A549 (cell line): ENCODE measurements around the gene PJVK. TPM values are rescaled to one million over a fixed set of nuclear protein-coding genes. Genes with fewer than 3 reads are reported as not detected.

Experiments used
- ATAC-seq, 2 experiments: fragments of 200-7000 bp in 1 of 2; fragments of >200 bp in 1 of 2; cut with Nextera tagmentation in 1 of 2; cut with Tn5 transposase in 1 of 2; 3 replicates each; pipeline versions ENCODE4 v1.8.0 to v1.9.1; 2018 to 2020; ENCODE audit warnings: mild to moderate bottlenecking in 1 of 2, moderate library complexity in 1 of 2
- CTCF ChIA-PET: fragments of 300-600 bp; sonication (Branson Sonifier 250); formaldehyde crosslinking; extraction: SDS; loops from one replicate; lab custom pipeline; 2021; ENCODE audit warnings: antibody characterized with exemption, inconsistent platforms; lab: Yijun Ruan, JAX
- POLR2A ChIA-PET: fragments of 350-600 bp; formaldehyde crosslinking; extraction: SDS; loops from one replicate; lab custom pipeline; 2021; ENCODE audit warnings: antibody characterized with exemption, inconsistent platforms; lab: Yijun Ruan, JAX
- DNase-seq, 2 experiments: peaks; one replicate each; pipeline versions ENCODE4 v3.0.0 to v3.0.0-alpha.2; 2011 to 2016; ENCODE audit warnings: low read depth in 1 of 2, low spot score in 1 of 2
- FAIRE-seq: peaks from 2 replicates; lab custom pipeline; 2011; peaks lifted over from hg19 to GRCh38; lab: Jason Lieb, UNC
- H3K27ac ChIP-seq, 2 experiments: fragments of >200 bp; sonication (Bioruptor Twin); formaldehyde crosslinking; 3 replicates each; pipeline ENCODE4 v1.5.1; 2016 to 2017
- H3K4me1 ChIP-seq: fragments of >200 bp; sonication (Bioruptor Twin); formaldehyde crosslinking; 3 replicates; pipeline ENCODE4 v1.6.1; 2016
- H3K4me2 ChIP-seq: fragments of >200 bp; sonication (Bioruptor Twin); formaldehyde crosslinking; 3 replicates; pipeline ENCODE4 v1.6.1; 2016
- H3K4me3 ChIP-seq: fragments of >200 bp; sonication (Bioruptor Twin); formaldehyde crosslinking; 3 replicates; pipeline ENCODE4 v1.5.1; 2016
- H3K9me3 ChIP-seq: fragments of >200 bp; sonication (Bioruptor Twin); formaldehyde crosslinking; 3 replicates; pipeline ENCODE4 v1.6.1; 2016
- ATOH8 ChIP-seq: fragments of 250-450 bp; sonication (Bioruptor Pico); IDR thresholded peaks from 2 replicates; pipeline ENCODE4 v1.5.0; 2020; ENCODE audit warnings: low read depth, mild to moderate bottlenecking, moderate library complexity
- BCL3 ChIP-seq: fragments of >200 bp; sonication (Bioruptor Twin); formaldehyde crosslinking; IDR thresholded peaks from 3 replicates; pipeline ENCODE4 v1.6.1; 2016
- CBX2 ChIP-seq: fragments of 200-600 bp; sonication (generic); IDR thresholded peaks from 2 replicates; pipeline ENCODE4 v1.6.1; 2016; ENCODE audit warnings: low read depth, mild to moderate bottlenecking, borderline replicate concordance
- CHD4 ChIP-seq: fragments of 200-600 bp; sonication (generic); IDR thresholded peaks from 2 replicates; pipeline ENCODE4 v1.6.1; 2016; ENCODE audit warnings: antibody characterized with exemption, mild to moderate bottlenecking, borderline replicate concordance
- E2F6 ChIP-seq: IDR thresholded peaks from 2 replicates; pipeline ENCODE4 v1.6.1; 2012; ENCODE audit warnings: low read depth, borderline replicate concordance
- EHF ChIP-seq: fragments of 250-450 bp; sonication (Bioruptor Pico); IDR thresholded peaks from 2 replicates; pipeline ENCODE4 v1.5.0; 2020; ENCODE audit warnings: mild to moderate bottlenecking
- ELK1 ChIP-seq: fragments of 150-350 bp; IDR thresholded peaks from 2 replicates; pipeline ENCODE4 v1.6.1; 2014; ENCODE audit warnings: low read depth, mild to moderate bottlenecking, low read length
- EP300 ChIP-seq, 2 experiments: fragments of >200 bp; sonication (Bioruptor Twin); formaldehyde crosslinking; IDR thresholded peaks; 2 replicates in 1 of 2; 3 replicates in 1 of 2; pipeline ENCODE4 v1.6.1; 2016 to 2017
- ESRRA ChIP-seq: fragments of 150-350 bp; IDR thresholded peaks from 2 replicates; pipeline ENCODE4 v1.6.1; 2014; ENCODE audit warnings: mild to moderate bottlenecking, low read length, borderline replicate concordance
- GATA3 ChIP-seq: IDR thresholded peaks from 2 replicates; pipeline ENCODE4 v1.6.1; 2012; ENCODE audit warnings: borderline replicate concordance
- HDAC2 ChIP-seq: fragments of 200-600 bp; sonication (generic); IDR thresholded peaks from 2 replicates; pipeline ENCODE4 v1.6.1; 2016
- HES2 ChIP-seq: fragments of >200 bp; sonication (Bioruptor Twin); formaldehyde crosslinking; IDR thresholded peaks from 2 replicates; pipeline ENCODE4 v1.6.1; 2016
- HEYL ChIP-seq: fragments of 250-450 bp; sonication (Bioruptor Pico); IDR thresholded peaks from 2 replicates; pipeline ENCODE4 v1.8.0; 2021; ENCODE audit warnings: mild to moderate bottlenecking, moderate library complexity
- HOXB13 ChIP-seq: fragments of 250-450 bp; sonication (Bioruptor Pico); IDR thresholded peaks from 2 replicates; pipeline ENCODE4 v1.5.0; 2020; ENCODE audit warnings: low read depth, mild to moderate bottlenecking, moderate library complexity
- JUNB ChIP-seq: fragments of >200 bp; sonication (Bioruptor Twin); formaldehyde crosslinking; IDR thresholded peaks from 2 replicates; pipeline ENCODE4 v1.6.1; 2016
- KDM5A ChIP-seq: fragments of 200-600 bp; sonication (generic); IDR thresholded peaks from 2 replicates; pipeline ENCODE4 v1.6.1; 2016; ENCODE audit warnings: antibody characterized with exemption, mild to moderate bottlenecking
- MAFK ChIP-seq: fragments of 450-650 bp; IDR thresholded peaks from 2 replicates; pipeline ENCODE4 v1.6.1; 2014; ENCODE audit not compliant: partially characterized antibody
- MAX ChIP-seq: IDR thresholded peaks from 2 replicates; pipeline ENCODE4 v1.6.1; 2012
- MAZ ChIP-seq: fragments of 150-350 bp; IDR thresholded peaks from 2 replicates; pipeline ENCODE4 v1.6.1; 2014; ENCODE audit warnings: antibody characterized with exemption, low read depth, low read length, borderline replicate concordance
- MYC ChIP-seq: IDR thresholded peaks from 2 replicates; pipeline ENCODE4 v1.6.1; 2012; ENCODE audit warnings: mild to moderate bottlenecking, inconsistent platforms, low read length, improper control_type of control experiment, borderline replicate concordance
- NFE2L2 ChIP-seq: fragments of 150-350 bp; conservative IDR thresholded peaks from 2 replicates; pipeline ENCODE4 v1.6.1; 2014; ENCODE audit warnings: low read length
- NPAS2 ChIP-seq: fragments of 250-450 bp; sonication (Bioruptor Pico); IDR thresholded peaks from 2 replicates; pipeline ENCODE4 v1.8.0; 2022; ENCODE audit warnings: mild to moderate bottlenecking, moderate library complexity, borderline replicate concordance
- POLR2A ChIP-seq: IDR thresholded peaks from 2 replicates; pipeline ENCODE4 v1.6.1; 2012; ENCODE audit warnings: mild to moderate bottlenecking, low read length
- RAD21 ChIP-seq, 2 experiments: fragments of >200 bp in 1 of 2; sonication (Bioruptor Twin) in 1 of 2; formaldehyde crosslinking in 1 of 2; IDR thresholded peaks in 1 of 2; conservative IDR thresholded peaks in 1 of 2; 2 replicates in 1 of 2; 3 replicates in 1 of 2; pipeline ENCODE4 v1.6.1; 2012 to 2018; ENCODE audit warnings: inconsistent platforms in 1 of 2
- TFCP2L1 ChIP-seq: fragments of 250-450 bp; sonication (Bioruptor Pico); IDR thresholded peaks from 2 replicates; pipeline ENCODE4 v1.5.0; 2021; ENCODE audit warnings: mild to moderate bottlenecking
- TP53 ChIP-seq: fragments of 250-450 bp; sonication (Bioruptor Pico); IDR thresholded peaks from 2 replicates; pipeline ENCODE4 v1.5.0; 2021; ENCODE audit warnings: mild to moderate bottlenecking, moderate library complexity
- USF2 ChIP-seq: fragments of 450-650 bp; IDR thresholded peaks from 2 replicates; pipeline ENCODE4 v1.6.1; 2014; ENCODE audit warnings: antibody characterized with exemption
- ZNF302 ChIP-seq: fragments of 250-450 bp; sonication (Bioruptor Pico); IDR thresholded peaks from 2 replicates; pipeline ENCODE4 v1.9.0; 2021; ENCODE audit warnings: inconsistent platforms, mild to moderate bottlenecking, moderate library complexity
- ZSCAN20 ChIP-seq: fragments of 250-450 bp; sonication (Bioruptor Pico); IDR thresholded peaks from 2 replicates; pipeline ENCODE4 v1.8.0; 2022; ENCODE audit warnings: mild to moderate bottlenecking, moderate library complexity
- WGBS: methylation state at CpG from one replicate; pipeline ENCODE4 v1.1.6; 2017; ENCODE audit errors: missing lambda C conversion rate; 5-methylcytosine and 5-hydroxymethylcytosine counted together
- polyA plus RNA-seq, 4 experiments: library from polyadenylated mRNA; depleted of rRNA in 3 of 4; stranded (reverse); fragments of >200 nt; fragmentation: RNase III in 1 of 4; extraction: RNeasy Plus Mini Kit Qiagen cat#74134 plus additional on column Dnase treatment in 1 of 4; gene quantifications; 2 replicates in 3 of 4; 3 replicates in 1 of 4; pipeline ENCODE4 v1.2.3, GENCODE V29; 2011 to 2017

Gene PJVK
- polyA plus RNA-seq, 2 of the 4 experiments (the other 2 are of a cell fraction): 3.6 to 10.1 TPM

GRCh38 chr2:178450524-178450773, 729 bp upstream of the PJVK start:
- DNase-seq (no peak), ATAC-seq (peak in 1 of 2 experiments; percentile 68; a peak in 3 of 6 replicates), FAIRE-seq (no peak)
- CTCF ChIA-PET: interaction anchor here (0.7 to 1.6 kb wide), 4 partner anchors 9 to 37 kb away, joined by 3 to 4 read pairs (median 4); no protein-coding TSS in a partner anchor
- Histone ChIP-seq H3K4me2 (peak overlapping the region; percentile 96), H3K9me3 (no peaks in the 10 kb centered on the region), H3K4me1 (peaks cover 11% of the 10 kb centered on the region; the same call in 2 of the 3 replicates), H3K27ac (peak overlapping the region; percentile 92 to 97), H3K4me3 (peak overlapping the region; percentile 61)
- TF ChIP-seq KDM5A: peak; percentile 59; the same call in 1 of the 2 replicates
- TF ChIP-seq JUNB: no peak
- TF ChIP-seq ZSCAN20 (CRISPR knock-in tag): no peak
- TF ChIP-seq POLR2A: no peak
- TF ChIP-seq ELK1: no peak
- no CpG with 5 or more reads among the region's 25 CpGs for WGBS
- POLR2A ChIA-PET: interaction anchor here (0.5 to 2.0 kb wide), 24 partner anchors 8 to 678 kb away, joined by 3 to 35 read pairs (median 4); partner anchors contain the start of genes FKBP7, OSBPL6 and PLEKHA3

GRCh38 chr2:178452334-178452733, 1.2 kb downstream of the PJVK start:
- no peaks in the 10 kb centered on the region for H3K9me3 ChIP-seq
- peak overlapping the region; percentile 92 to 97; a peak in 5 of 6 replicates for H3K27ac ChIP-seq
- DNase-seq (no peak), ATAC-seq (no peak), FAIRE-seq (no peak)
- WGBS: 93% methylated on average over 2 of the region's 2 CpGs
- ChIA-PET POLR2A (interaction anchor here (0.7 to 2.0 kb wide), 3 partner anchors 9 to 248 kb away, joined by 9 to 35 read pairs (median 11); partner anchors contain the start of genes FKBP7 and PLEKHA3), CTCF (interaction anchor here (1.6 kb wide), 1 partner anchor 19 kb away, joined by 3 read pairs; no protein-coding TSS in a partner anchor)
- no peak for TF ChIP-seq EP300 (IDR thresholded peaks at IDR 0.05)
- TF ChIP-seq HOXB13 (CRISPR knock-in tag): no peak
- no peak for TF ChIP-seq TP53 (CRISPR knock-in tag)
- no peak for TF ChIP-seq MAX
- no peak for TF ChIP-seq EHF (CRISPR knock-in tag)
- no peak for TF ChIP-seq CBX2
- TF ChIP-seq ELK1: no peak
- TF ChIP-seq HES2: no peak
- no peak for TF ChIP-seq MAFK
- TF ChIP-seq TFCP2L1 (CRISPR knock-in tag): no peak
- no peak for TF ChIP-seq RAD21 (conservative IDR thresholded peaks at IDR 0.05 in 1 of 2, IDR thresholded peaks at IDR 0.05 in 1 of 2)
- H3K4me3 ChIP-seq: peak overlapping the region; percentile 61; the same call in 1 of the 3 replicates
- peak overlapping the region; percentile 88 for H3K4me2 ChIP-seq
- peaks cover 11% of the 10 kb centered on the region; the same call in 2 of the 3 replicates for H3K4me1 ChIP-seq

- 87% methylated on average over 5 of the region's 5 CpGs for WGBS
These were observed 1.7 kb downstream of the PJVK start for GRCh38 chr2:178452870-178453269.

More at GRCh38 chr2:178452870-178453269, 1.7 kb downstream of the PJVK start:
- Histone ChIP-seq H3K27ac (no peak overlapping the region), H3K4me1 (peaks cover 11% of the 10 kb centered on the region; the same call in 2 of the 3 replicates), H3K4me2 (no peak overlapping the region)
- POLR2A ChIA-PET: no interaction called here
- CTCF ChIA-PET: no interaction called here
- ATAC-seq (no peak), DNase-seq (no peak), FAIRE-seq (no peak)
- TF ChIP-seq MAZ (no peak), ZNF302 (CRISPR knock-in tag) (no peak), GATA3 (no peak), ZSCAN20 (CRISPR knock-in tag) (no peak), CHD4 (no peak), BCL3 (no peak), E2F6 (no peak), MYC (no peak), EP300 (IDR thresholded peaks at IDR 0.05) (no peak), ATOH8 (CRISPR knock-in tag) (no peak), HDAC2 (no peak), HEYL (no peak), NFE2L2 (no peak), NPAS2 (CRISPR knock-in tag) (no peak), EHF (CRISPR knock-in tag) (no peak), ESRRA (no peak), USF2 (no peak)
- TF ChIP-seq, all 56 proteins: peak for 0
- Histone ChIP-seq H3K4me3 (no peak overlapping the region), H3K9me3 (no peaks in the 10 kb centered on the region)
